GM12875 (cell line): ENCODE results near the gene DDX42.
"Not testable (repeated sequence)": the region's sequence is repeated elsewhere in the genome, so short reads cannot be mapped to it uniquely, and the experiment has no call there.

Experiments
- H3K4me3 ChIP-seq: one replicate; pipeline ENCODE4 v1.5.1; 2011; ENCODE audit warnings: low read depth, low read length, control low read depth
- TF ChIP-seq, protein P1 (sequence below): IDR thresholded peaks from 2 replicates; pipeline ENCODE4 v1.5.1; 2011; ENCODE audit warnings: low read depth, mild to moderate bottlenecking, control low read depth, inconsistent platforms, low read length, moderate library complexity, borderline replicate concordance; ENCODE audit not compliant: insufficient read depth

DDX42 gene

DNA sequence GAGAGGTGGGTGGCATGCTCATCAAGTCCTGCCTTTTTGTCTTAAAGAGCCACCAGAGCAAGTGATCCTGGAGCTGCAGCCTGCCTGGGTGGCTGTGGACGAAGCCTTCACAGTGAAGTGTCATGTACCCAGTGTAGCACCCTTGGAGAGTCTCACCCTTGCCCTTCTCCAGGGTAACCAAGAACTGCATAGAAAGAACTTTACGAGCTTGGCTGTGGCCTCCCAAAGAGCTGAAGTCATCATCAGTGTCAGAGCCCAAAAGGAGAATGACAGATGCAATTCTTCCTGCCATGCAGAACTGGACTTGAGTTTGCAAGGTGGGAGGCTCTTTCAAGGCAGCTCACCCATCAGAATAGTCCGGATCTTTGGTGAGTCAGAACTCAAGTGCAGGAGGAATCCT lies 85.3 kb downstream of the DDX42 start:
- TF ChIP-seq, protein P1, sequence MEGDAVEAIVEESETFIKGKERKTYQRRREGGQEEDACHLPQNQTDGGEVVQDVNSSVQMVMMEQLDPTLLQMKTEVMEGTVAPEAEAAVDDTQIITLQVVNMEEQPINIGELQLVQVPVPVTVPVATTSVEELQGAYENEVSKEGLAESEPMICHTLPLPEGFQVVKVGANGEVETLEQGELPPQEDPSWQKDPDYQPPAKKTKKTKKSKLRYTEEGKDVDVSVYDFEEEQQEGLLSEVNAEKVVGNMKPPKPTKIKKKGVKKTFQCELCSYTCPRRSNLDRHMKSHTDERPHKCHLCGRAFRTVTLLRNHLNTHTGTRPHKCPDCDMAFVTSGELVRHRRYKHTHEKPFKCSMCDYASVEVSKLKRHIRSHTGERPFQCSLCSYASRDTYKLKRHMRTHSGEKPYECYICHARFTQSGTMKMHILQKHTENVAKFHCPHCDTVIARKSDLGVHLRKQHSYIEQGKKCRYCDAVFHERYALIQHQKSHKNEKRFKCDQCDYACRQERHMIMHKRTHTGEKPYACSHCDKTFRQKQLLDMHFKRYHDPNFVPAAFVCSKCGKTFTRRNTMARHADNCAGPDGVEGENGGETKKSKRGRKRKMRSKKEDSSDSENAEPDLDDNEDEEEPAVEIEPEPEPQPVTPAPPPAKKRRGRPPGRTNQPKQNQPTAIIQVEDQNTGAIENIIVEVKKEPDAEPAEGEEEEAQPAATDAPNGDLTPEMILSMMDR = no peak
- no peak overlapping the region for H3K4me3 ChIP-seq

DNA sequence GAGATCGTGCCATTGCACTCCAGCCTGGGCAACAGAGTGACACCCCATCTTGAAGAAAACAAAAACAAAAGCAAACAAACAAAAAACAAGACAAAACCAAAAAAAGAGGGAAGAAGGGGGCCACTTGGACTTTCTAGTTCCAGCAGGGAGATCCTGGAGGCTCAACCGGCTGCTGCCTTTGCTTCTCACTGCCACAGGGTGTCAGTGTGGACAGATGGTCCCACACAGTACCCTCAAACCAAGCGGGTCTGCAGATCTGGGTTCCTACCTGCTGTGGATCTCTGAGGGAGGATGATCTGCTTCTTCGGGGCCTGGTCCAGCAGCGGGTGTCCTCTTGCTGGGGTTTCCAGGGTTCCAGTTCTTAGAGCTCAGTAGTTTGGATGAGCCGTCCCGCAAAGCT lies 92.7 kb downstream of the DDX42 start:
- TF ChIP-seq, protein P1 = peak; percentile 27; the same call in 1 of the 2 replicates
- not testable (repeated sequence) for H3K4me3 ChIP-seq
